H1 (cell line): Measurements from ENCODE around the gene BNIP2.
"Not testable (repeated sequence)": the region's sequence is repeated elsewhere in the genome, so short reads cannot be mapped to it uniquely, and the experiment has no call there.

Experiments used
- CBX5 ChIP-seq: fragments of 300-800, 300-1000 bp; sonication (generic); IDR thresholded peaks from 2 replicates; pipeline ENCODE4 v1.7.1; 2016; ENCODE audit warnings: antibody characterized with exemption, low read length, low read depth
- CEBPB ChIP-seq: IDR thresholded peaks from 2 replicates; pipeline ENCODE4 v1.6.1; 2012; ENCODE audit warnings: low read depth, low read length
- CTCF ChIP-seq, 3 experiments: IDR thresholded peaks; 1 replicate in 2 of 3; 2 replicates in 1 of 3; pipeline versions ENCODE4 v1.5.1 to v1.6.1; 2011; ENCODE audit warnings: low read length in 3 of 3, mild to moderate bottlenecking in 3 of 3, inconsistent platforms in 2 of 3, low read depth in 1 of 3, moderate library complexity in 1 of 3; ENCODE audit not compliant: insufficient read depth in 1 of 3; ENCODE audit errors: control extremely low read depth in 1 of 3
- GABPA ChIP-seq: IDR thresholded peaks from 2 replicates; pipeline ENCODE4 v1.6.1; 2011; ENCODE audit warnings: mild to moderate bottlenecking, low read length, moderate library complexity, borderline replicate concordance; ENCODE audit not compliant: insufficient read depth
- HDAC2 ChIP-seq, 2 experiments: fragments of 300-600 bp in 1 of 2; sonication (generic) in 1 of 2; IDR thresholded peaks; 2 replicates each; pipeline ENCODE4 v1.6.1; 2011 to 2012; ENCODE audit warnings: low read depth in 2 of 2, low read length in 2 of 2, mild to moderate bottlenecking in 2 of 2, moderate library complexity in 2 of 2, borderline replicate concordance in 1 of 2, inconsistent platforms in 1 of 2
- JUN ChIP-seq: IDR thresholded peaks from 2 replicates; pipeline ENCODE4 v1.6.1; 2011; ENCODE audit warnings: low read depth, mild to moderate bottlenecking, improper control_type of control experiment, low read length
- MAFK ChIP-seq: IDR thresholded peaks from 2 replicates; pipeline ENCODE4 v1.6.1; 2012; ENCODE audit warnings: low read depth, mild to moderate bottlenecking, improper control_type of control experiment, low read length
- POLR2AphosphoS5 ChIP-seq: IDR thresholded peaks from 2 replicates; pipeline ENCODE4 v1.6.1; 2011; ENCODE audit warnings: low read depth, low read length
- SIN3A ChIP-seq, 2 experiments: IDR thresholded peaks in 1 of 2; conservative IDR thresholded peaks in 1 of 2; 2 replicates each; pipeline ENCODE4 v1.6.1; 2011 to 2012; ENCODE audit warnings: low read length in 2 of 2, improper control_type of control experiment in 1 of 2, low read depth in 1 of 2, mild to moderate bottlenecking in 1 of 2
- SP1 ChIP-seq: IDR thresholded peaks from 2 replicates; pipeline ENCODE4 v1.6.1; 2011; ENCODE audit warnings: low read depth, low read length
- ZNF274 ChIP-seq: IDR thresholded peaks from 2 replicates; pipeline ENCODE4 v1.7.0; 2012; ENCODE audit warnings: low read length, borderline replicate concordance; ENCODE audit errors: extremely low read depth
- TF ChIP-seq, protein P1 (sequence below): IDR thresholded peaks from 2 replicates; pipeline ENCODE4 v1.6.1; 2012; ENCODE audit warnings: inconsistent platforms

- TF ChIP-seq SIN3A (conservative IDR thresholded peaks at IDR 0.05 in 1 of 2, IDR thresholded peaks at IDR 0.05 in 1 of 2; ENCODE audit: low read depth in 1 of 2, low read length in 2 of 2); CTCF (IDR thresholded peaks at IDR 0.05; ENCODE audit: control extremely low read depth in 1 of 3, insufficient read depth in 1 of 3, low read depth in 1 of 3, low read length in 3 of 3); JUN; POLR2AphosphoS5; HDAC2 (IDR thresholded peaks at IDR 0.05; ENCODE audit: borderline replicate concordance in 1 of 2, low read depth in 2 of 2, low read length in 2 of 2); ZNF274; SP1; CBX5; MAFK; CEBPB; GABPA: not testable (repeated sequence)
- TF ChIP-seq, protein P1, sequence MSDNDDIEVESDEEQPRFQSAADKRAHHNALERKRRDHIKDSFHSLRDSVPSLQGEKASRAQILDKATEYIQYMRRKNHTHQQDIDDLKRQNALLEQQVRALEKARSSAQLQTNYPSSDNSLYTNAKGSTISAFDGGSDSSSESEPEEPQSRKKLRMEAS = not testable (repeated sequence)
These were observed 8.9 kb upstream of the BNIP2 start for GRCh38 chr15:59698065-59698464.
